Right lobe of liver (tissue), 6 donors: ENCODE results near the gene JPT2. TPM values are rescaled to one million over a fixed set of nuclear protein-coding genes. Genes with fewer than 3 reads are reported as not detected.

Experiments used
- ATAC-seq, 4 donors: fragments of 200-7000 bp; cut with Tn5 transposase; one replicate each; pipeline ENCODE4 v1.9.1; 2020; ENCODE audit warnings: mild to moderate bottlenecking in 4 of 4, moderate library complexity in 4 of 4
- DNase-seq, 3 donors: peaks; one replicate each; pipeline ENCODE4 v3.0.0-alpha.2; 2020
- H3K27ac ChIP-seq, 3 donors: fragments of 200-600 bp; one replicate each; pipeline ENCODE4 v1.8.0; 2022
- H3K27me3 ChIP-seq, 2 donors: fragments of 200-600 bp; one replicate each; pipeline ENCODE4 v1.8.0; 2022
- H3K36me3 ChIP-seq, 4 donors: fragments of 200-600 bp; sonication (generic) in 1 of 4; one replicate each; pipeline versions ENCODE4 v1.5.1 to v1.8.0; 2017 to 2022; ENCODE audit warnings: control low read depth in 1 of 4
- H3K4me1 ChIP-seq, 4 donors: fragments of 200-600 bp; sonication (generic) in 1 of 4; one replicate each; pipeline versions ENCODE4 v1.5.1 to v1.8.0; 2017 to 2022; ENCODE audit warnings: control low read depth in 1 of 4
- H3K4me3 ChIP-seq, 3 donors: fragments of 200-600 bp; one replicate each; pipeline ENCODE4 v1.8.0; 2022
- H3K9me3 ChIP-seq, 4 donors: fragments of 200-600 bp; sonication (generic) in 1 of 4; one replicate each; pipeline versions ENCODE4 v1.5.1 to v1.8.0; 2017 to 2022; ENCODE audit warnings: control low read depth in 1 of 4
- POLR2A ChIP-seq: fragments of 450-650 bp; IDR thresholded peaks from one replicate; pipeline ENCODE4 v1.6.1; 2017; ENCODE audit warnings: antibody characterized with exemption, mild to moderate bottlenecking
- WGBS: methylation state at CpG from one replicate; pipeline ENCODE4 v1.1.6; 2018; ENCODE audit warnings: low coverage, low lambda C conversion rate; ENCODE audit not compliant: insufficient coverage; ENCODE audit errors: missing lambda C conversion rate; 5-methylcytosine and 5-hydroxymethylcytosine counted together
- intact Hi-C, 2 donors: fragments of 100-400 bp; cut with DNase I; formaldehyde crosslinking; loops; one replicate each; pipeline versions ENCODE4 v1.11.2 to v1.14.1; 2022
- total RNA-seq, 6 experiments: library from RNA; depleted of rRNA in 2 of 6; stranded (reverse); fragments of >200 nt in 2 of 6; fragmentation: NEBNext Ultra II Directional in 3 of 6; extraction: Animal tissue kit (Norgen Biotek cat#: 25700) in 3 of 6; gene quantifications; one replicate each; pipeline versions ENCODE4 v1.1.0 to v1.2.4, GENCODE V29; 2016 to 2023
- TF ChIP-seq, protein P1 (sequence below), 4 donors: fragments of 200-600 bp in 3 of 4; fragments of 450-650 bp in 1 of 4; IDR thresholded peaks; one replicate each; pipeline versions ENCODE4 v1.5.1 to v1.8.0; 2016 to 2022; ENCODE audit warnings: antibody characterized with exemption in 4 of 4, mild to moderate bottlenecking in 2 of 4
- donor health status: DM: no; HTN: yes; CAD: no.
- donor health status: DM: no; HTN: no; CAD: no.
- donor health status: DM: no; HTN: no; CAD: no.
- donor health status: DM: no; HTN: yes; CAD: no.
- donor health status: DM: no; HTN: yes; CAD: no.

The JPT2 gene
- total RNA-seq, 6 experiments from 2014 or later: 31.0 to 47.7 (median 38.7) TPM

GRCh38 chr16:1643521-1643920 lies 34.6 kb upstream of the JPT2 start:
- no peaks in the 10 kb centered on the region for H3K9me3 ChIP-seq
- no peaks in the 10 kb centered on the region for H3K27me3 ChIP-seq
- 92% methylated on average over 4 of the region's 12 CpGs for WGBS
- peaks cover 0 to 50% (median 13%) of the 10 kb centered on the region in 4 donors for H3K36me3 ChIP-seq
- TF ChIP-seq, protein P1, sequence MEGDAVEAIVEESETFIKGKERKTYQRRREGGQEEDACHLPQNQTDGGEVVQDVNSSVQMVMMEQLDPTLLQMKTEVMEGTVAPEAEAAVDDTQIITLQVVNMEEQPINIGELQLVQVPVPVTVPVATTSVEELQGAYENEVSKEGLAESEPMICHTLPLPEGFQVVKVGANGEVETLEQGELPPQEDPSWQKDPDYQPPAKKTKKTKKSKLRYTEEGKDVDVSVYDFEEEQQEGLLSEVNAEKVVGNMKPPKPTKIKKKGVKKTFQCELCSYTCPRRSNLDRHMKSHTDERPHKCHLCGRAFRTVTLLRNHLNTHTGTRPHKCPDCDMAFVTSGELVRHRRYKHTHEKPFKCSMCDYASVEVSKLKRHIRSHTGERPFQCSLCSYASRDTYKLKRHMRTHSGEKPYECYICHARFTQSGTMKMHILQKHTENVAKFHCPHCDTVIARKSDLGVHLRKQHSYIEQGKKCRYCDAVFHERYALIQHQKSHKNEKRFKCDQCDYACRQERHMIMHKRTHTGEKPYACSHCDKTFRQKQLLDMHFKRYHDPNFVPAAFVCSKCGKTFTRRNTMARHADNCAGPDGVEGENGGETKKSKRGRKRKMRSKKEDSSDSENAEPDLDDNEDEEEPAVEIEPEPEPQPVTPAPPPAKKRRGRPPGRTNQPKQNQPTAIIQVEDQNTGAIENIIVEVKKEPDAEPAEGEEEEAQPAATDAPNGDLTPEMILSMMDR (IDR thresholded peaks at IDR 0.05): no peak
- H3K27ac ChIP-seq: no peak overlapping the region
- no peak for ATAC-seq
- no peak for DNase-seq
- intact Hi-C loops: no loop called here
- H3K4me1 ChIP-seq: no peaks in the 10 kb centered on the region
- no peak overlapping the region for H3K4me3 ChIP-seq

- Histone ChIP-seq H3K4me3 (no peak overlapping the region), H3K27me3 (no peaks in the 10 kb centered on the region), H3K36me3 (peaks cover 0 to 39% (median 11%) of the 10 kb centered on the region in 4 donors), H3K4me1 (no peaks in the 10 kb centered on the region), H3K27ac (no peak overlapping the region), H3K9me3 (no peaks in the 10 kb centered on the region)
- TF ChIP-seq POLR2A: no peak
- TF ChIP-seq, protein P1 (IDR thresholded peaks at IDR 0.05): no peak
- 70% methylated on average over 10 of the region's 13 CpGs for WGBS
- DNase-seq (no peak), ATAC-seq (peak in 2 of 4 donors; percentile 28 to 75)
- intact Hi-C loops: no loop called here
Measured at GRCh38 chr16:1645914-1646525, 32.1 kb upstream of the JPT2 start.

- DNase-seq: no peak
- no peaks in the 10 kb centered on the region for H3K27me3 ChIP-seq
Measured at GRCh38 chr16:1647856-1648255, 30.2 kb upstream of the JPT2 start.

GRCh38 chr16:1650131-1650530 lies 27.9 kb upstream of the JPT2 start:
- Histone ChIP-seq H3K9me3 (no peaks in the 10 kb centered on the region), H3K27me3 (no peaks in the 10 kb centered on the region), H3K4me3 (no peak overlapping the region), H3K27ac (no peak overlapping the region), H3K36me3 (peaks cover 0 to 37% (median 12%) of the 10 kb centered on the region in 4 donors), H3K4me1 (no peaks in the 10 kb centered on the region)
- 89% methylated on average over 2 of the region's 4 CpGs for WGBS
- intact Hi-C loops: no loop called here
- ATAC-seq: no peak
- TF ChIP-seq, protein P1 (IDR thresholded peaks at IDR 0.05): no peak
- no peak for TF ChIP-seq POLR2A
- no peak for DNase-seq

More at GRCh38 chr16:1647856-1648255, 30.2 kb upstream of the JPT2 start:
- Histone ChIP-seq H3K4me1 (no peaks in the 10 kb centered on the region), H3K9me3 (no peaks in the 10 kb centered on the region), H3K27ac (no peak overlapping the region), H3K36me3 (peaks cover 0 to 31% (median 8%) of the 10 kb centered on the region in 4 donors), H3K4me3 (no peak overlapping the region)
- WGBS: 81% methylated on average over 7 of the region's 13 CpGs
- TF ChIP-seq, protein P1 (IDR thresholded peaks at IDR 0.05): no peak
- TF ChIP-seq POLR2A: no peak
- intact Hi-C loops: no loop called here
- ATAC-seq: no peak
